Naive B cell (primary cell): ENCODE data around the gene ST7. TPM values are rescaled to one million over a fixed set of nuclear protein-coding genes. Genes with fewer than 3 reads are reported as not detected.

ENCODE experiments used
- ATAC-seq, 2 donors: fragments of 150-1000 bp; cut with Tn5 transposase; 2 replicates each; pipeline ENCODE4 v1.10.0; 2021; ENCODE audit warnings: low read depth in 2 of 2, mild to moderate bottlenecking in 2 of 2, moderate library complexity in 2 of 2
- DNase-seq: peaks from one replicate; pipeline ENCODE4 v3.0.0; 2022
- H3K27ac Mint-ChIP-seq, 6 donors: one replicate each; pipeline ENCODE4 v1.8.0; 2020 to 2022; ENCODE audit warnings: mild to moderate bottlenecking in 6 of 6, mixed read lengths in 6 of 6, moderate library complexity in 5 of 6, inconsistent platforms in 2 of 6
- H3K27me3 Mint-ChIP-seq, 3 donors: one replicate each; pipeline ENCODE4 v1.8.0; 2021 to 2022; ENCODE audit warnings: mixed read lengths in 3 of 3, mild to moderate bottlenecking in 1 of 3
- H3K36me3 Mint-ChIP-seq, 2 donors: one replicate each; pipeline ENCODE4 v1.8.0; 2020 to 2022; ENCODE audit warnings: mixed read lengths in 2 of 2, inconsistent platforms in 1 of 2, mild to moderate bottlenecking in 1 of 2
- H3K4me1 Mint-ChIP-seq, 3 donors: one replicate each; pipeline ENCODE4 v1.8.0; 2020 to 2022; ENCODE audit warnings: mixed read lengths in 3 of 3, inconsistent platforms in 1 of 3, mild to moderate bottlenecking in 1 of 3, moderate library complexity in 1 of 3
- H3K4me3 Mint-ChIP-seq, 8 donors: one replicate each; pipeline ENCODE4 v1.8.0; 2020 to 2022; ENCODE audit warnings: mild to moderate bottlenecking in 8 of 8, mixed read lengths in 8 of 8, moderate library complexity in 8 of 8, inconsistent platforms in 2 of 8
- H3K9me3 Mint-ChIP-seq, 7 donors: one replicate each; pipeline ENCODE4 v1.8.0; 2020 to 2022; ENCODE audit warnings: mixed read lengths in 7 of 7, mild to moderate bottlenecking in 5 of 7, inconsistent platforms in 2 of 7, moderate library complexity in 1 of 7
- polyA plus RNA-seq, 6 donors: library from polyadenylated mRNA; unstranded; fragments of 300-500 nt; fragmentation: Illumina TruSeq; gene quantifications; one replicate each; pipeline ENCODE4 v1.2.3, GENCODE V29; 2021; ENCODE audit warnings: low read depth in 6 of 6

The ST7 gene
- polyA plus RNA-seq, 6 donors from 2014 or later = 0.49 to 3.7 (median 0.63) TPM; not detected in 1

- Mint-ChIP-seq H3K27me3 (peaks cover 0 to 21% (median 10%) of the 10 kb centered on the region in 3 donors), H3K36me3 (no peaks in the 10 kb centered on the region), H3K4me3 (no peak overlapping the region), H3K27ac (no peak overlapping the region), H3K4me1 (no peaks in the 10 kb centered on the region), H3K9me3 (peaks cover 0 to 13% (median 2%) of the 10 kb centered on the region in 7 donors)
- ATAC-seq (no peak), DNase-seq (no peak)
Observed at GRCh38 chr7:117274951-117275350, 321.6 kb downstream of the ST7 start.

GRCh38 chr7:117277576-117277975, 324.3 kb downstream of the ST7 start:
- ATAC-seq (no peak), DNase-seq (no peak)
- Mint-ChIP-seq H3K36me3 (no peaks in the 10 kb centered on the region), H3K27ac (no peak overlapping the region), H3K27me3 (peaks cover 0 to 12% (median 0%) of the 10 kb centered on the region in 3 donors), H3K9me3 (peaks cover 0 to 9% (median 2%) of the 10 kb centered on the region in 7 donors), H3K4me1 (no peaks in the 10 kb centered on the region), H3K4me3 (no peak overlapping the region)

DNA sequence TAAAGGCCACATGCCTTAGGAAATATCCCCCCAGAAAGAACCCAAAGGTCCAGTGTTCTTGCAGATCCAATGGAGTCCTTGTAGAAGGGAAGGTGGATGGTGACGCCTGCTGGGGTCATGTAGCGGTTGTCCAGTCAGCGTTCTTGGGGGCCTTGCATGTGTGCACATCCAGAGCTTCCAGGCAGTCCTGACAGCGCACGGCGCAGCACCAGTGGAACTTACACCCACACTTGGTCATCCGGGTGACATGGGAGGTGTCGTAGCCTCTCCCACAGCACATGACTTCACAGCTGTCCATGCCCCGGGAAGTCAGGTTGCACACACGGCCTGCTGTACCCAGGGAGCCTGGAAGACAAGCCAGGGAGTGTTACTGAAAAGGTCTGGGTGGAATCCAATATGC, 324.7 kb downstream of the ST7 start:
- H3K4me3 Mint-ChIP-seq = no peak overlapping the region
- no peak overlapping the region for H3K27ac Mint-ChIP-seq
- peaks cover 0 to 9% (median 2%) of the 10 kb centered on the region in 7 donors for H3K9me3 Mint-ChIP-seq
- H3K4me1 Mint-ChIP-seq = no peaks in the 10 kb centered on the region
- no peaks in the 10 kb centered on the region for H3K36me3 Mint-ChIP-seq
- DNase-seq = no peak
- peaks cover 0 to 12% (median 0%) of the 10 kb centered on the region in 3 donors for H3K27me3 Mint-ChIP-seq
- no peak for ATAC-seq

DNA sequence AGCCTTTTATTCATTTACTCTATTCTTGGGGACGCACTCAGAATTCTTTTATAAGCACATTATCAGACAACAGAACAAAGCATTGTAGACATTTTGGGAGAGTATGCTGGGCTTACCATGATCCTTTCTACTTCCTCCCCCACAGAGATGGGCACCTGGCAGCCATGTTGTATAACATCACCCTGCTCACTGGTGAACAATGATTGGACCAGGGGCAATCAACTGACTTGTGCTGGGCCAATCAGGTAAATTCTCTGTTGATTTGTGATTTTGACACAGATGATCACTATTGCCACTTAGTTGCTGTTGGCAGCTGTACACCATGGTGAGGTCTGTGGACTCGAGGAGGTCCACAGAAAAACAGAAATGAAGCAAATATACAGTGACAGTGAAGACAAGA, 325.9 kb downstream of the ST7 start:
- no peaks in the 10 kb centered on the region for H3K36me3 Mint-ChIP-seq
- no peak for ATAC-seq
- no peak for DNase-seq
- peaks cover 0 to 12% (median 0%) of the 10 kb centered on the region in 3 donors for H3K27me3 Mint-ChIP-seq
- no peaks in the 10 kb centered on the region for H3K4me1 Mint-ChIP-seq
- H3K4me3 Mint-ChIP-seq = no peak overlapping the region
- no peak overlapping the region for H3K27ac Mint-ChIP-seq
- peaks cover 0 to 9% (median 2%) of the 10 kb centered on the region in 7 donors for H3K9me3 Mint-ChIP-seq

Other genes starting within 250 kb of the ST7 start
- 100 to 1,000 TPM; 208 to 366 (median 227) TPM for gene CAPZA2, start 90.9 kb upstream of the ST7 start, polyA plus RNA-seq